DND-41 (cell line): ENCODE measurements around the gene PRSS21.

Experiments used
- ATAC-seq: fragments of 200-7000 bp; cut with Tn5 transposase; 3 replicates; pipeline ENCODE4 v1.9.1; 2021; ENCODE audit warnings: low read depth; ENCODE audit not compliant: insufficient read depth
- DNase-seq: peaks from one replicate; pipeline ENCODE4 v3.0.0-alpha.2; 2020
- H2AFZ ChIP-seq: 2 replicates; pipeline ENCODE4 v1.6.0; 2012; ENCODE audit warnings: low read depth, low read length
- H3K27ac ChIP-seq: 2 replicates; pipeline ENCODE4 v1.5.1; 2012; ENCODE audit warnings: low read length, inconsistent platforms
- H3K27me3 ChIP-seq: fragments of 200-600 bp; sonication (generic); 2 replicates; pipeline ENCODE4 v1.6.0; 2012; ENCODE audit warnings: low read length, mild to moderate bottlenecking, inconsistent platforms; ENCODE audit not compliant: insufficient read depth, poor library complexity
- H3K36me3 ChIP-seq: 2 replicates; pipeline ENCODE4 v1.5.1; 2012; ENCODE audit warnings: low read length, inconsistent platforms; ENCODE audit not compliant: insufficient read depth
- H3K4me1 ChIP-seq: 2 replicates; pipeline ENCODE4 v1.5.1; 2012; ENCODE audit warnings: mild to moderate bottlenecking, low read length; ENCODE audit not compliant: insufficient read depth
- H3K4me2 ChIP-seq: 2 replicates; pipeline ENCODE4 v1.6.0; 2012; ENCODE audit warnings: mild to moderate bottlenecking, moderate library complexity, low read length, inconsistent platforms; ENCODE audit not compliant: insufficient read depth
- H3K4me3 ChIP-seq, 2 experiments: fragments of 200-600 bp in 1 of 2; shearing (Covaris generic) in 1 of 2; 2 replicates each; pipeline ENCODE4 v1.5.1; 2012 to 2016; ENCODE audit warnings: inconsistent platforms in 2 of 2, low read length in 2 of 2, mild to moderate bottlenecking in 2 of 2, low read depth in 1 of 2, moderate library complexity in 1 of 2
- H3K79me2 ChIP-seq: 2 replicates; pipeline ENCODE4 v1.6.0; 2012; ENCODE audit warnings: low read length, inconsistent platforms; ENCODE audit not compliant: insufficient read depth
- H3K9ac ChIP-seq: 2 replicates; pipeline ENCODE4 v1.6.0; 2012; ENCODE audit warnings: low read depth, mild to moderate bottlenecking, inconsistent platforms, low read length, moderate library complexity
- H3K9me3 ChIP-seq: 2 replicates; pipeline ENCODE4 v1.5.1; 2012; ENCODE audit warnings: low read length, moderate library complexity, mild to moderate bottlenecking, inconsistent platforms; ENCODE audit not compliant: insufficient read depth, severe bottlenecking
- H4K20me1 ChIP-seq: 2 replicates; pipeline ENCODE4 v1.6.0; 2012; ENCODE audit warnings: low read length; ENCODE audit not compliant: insufficient read depth
- CTCF ChIP-seq: IDR thresholded peaks from 2 replicates; pipeline ENCODE4 v1.5.1; 2012; ENCODE audit warnings: borderline replicate concordance, low read length, moderate library complexity, mild to moderate bottlenecking; ENCODE audit not compliant: poor library complexity, severe bottlenecking; ENCODE audit errors: extremely low read depth
- EZH2 ChIP-seq: IDR thresholded peaks from 3 replicates; pipeline ENCODE4 v1.6.1; 2012; ENCODE audit warnings: borderline replicate concordance, low read depth, mild to moderate bottlenecking, moderate library complexity, low read length, inconsistent platforms; ENCODE audit not compliant: severe bottlenecking

PRSS21 gene

GRCh38 chr16:2857451-2858244 lies 40.6 kb downstream of the PRSS21 start, which contains the start of gene PRSS22:
TSS of gene PRSS22 (minus strand) at chr16:2858170. CDS start at chr16:2858104, 66 bp downstream.
- Histone ChIP-seq H3K4me1 (no peaks in the 10 kb centered on the region), H3K27me3 (peaks cover 13% of the 10 kb centered on the region), H2AFZ (no peak within 1 kb of the TSS), H4K20me1 (no peaks in the 10 kb centered on the region), H3K79me2 (no peaks in the 10 kb centered on the region), H3K9ac (no peak within 1 kb of the TSS), H3K36me3 (no peaks in the 10 kb centered on the region), H3K4me3 (no peak within 1 kb of the TSS), H3K27ac (no peak within 1 kb of the TSS), H3K9me3 (peaks cover 6% of the 10 kb centered on the region), H3K4me2 (no peak within 1 kb of the TSS)
- TF ChIP-seq EZH2 (no peak), CTCF (no peak)
- no peak for DNase-seq
- no peak for ATAC-seq

GRCh38 chr16:2858245-2859025 lies 41.4 kb downstream of the PRSS21 start:
- DNase-seq (no peak), ATAC-seq (no peak)
- no peak overlapping the region for H3K9ac ChIP-seq
- no peak overlapping the region for H3K27ac ChIP-seq
- no peaks in the 10 kb centered on the region for H3K36me3 ChIP-seq
- no peaks in the 10 kb centered on the region for H3K4me1 ChIP-seq
- no peaks in the 10 kb centered on the region for H3K79me2 ChIP-seq
- H2AFZ ChIP-seq: no peak overlapping the region
- peaks cover 6% of the 10 kb centered on the region for H3K9me3 ChIP-seq
- no peak overlapping the region for H3K4me2 ChIP-seq
- no peaks in the 10 kb centered on the region for H4K20me1 ChIP-seq
- H3K4me3 ChIP-seq: no peak overlapping the region
- peaks cover 13% of the 10 kb centered on the region for H3K27me3 ChIP-seq
- TF ChIP-seq CTCF (no peak), EZH2 (no peak)

GRCh38 chr16:2859686-2860265 lies 42.7 kb downstream of the PRSS21 start:
- peaks cover under 1% of the 10 kb centered on the region for H3K9me3 ChIP-seq
- H3K27ac ChIP-seq: no peak overlapping the region
- H3K27me3 ChIP-seq: peaks cover 16% of the 10 kb centered on the region
- no peak overlapping the region for H2AFZ ChIP-seq
- no peaks in the 10 kb centered on the region for H4K20me1 ChIP-seq
- no peaks in the 10 kb centered on the region for H3K36me3 ChIP-seq
- no peak overlapping the region for H3K4me2 ChIP-seq
- no peak overlapping the region for H3K9ac ChIP-seq
- no peaks in the 10 kb centered on the region for H3K79me2 ChIP-seq
- no peak overlapping the region for H3K4me3 ChIP-seq
- no peak for ATAC-seq
- no peak for DNase-seq
- no peak for TF ChIP-seq CTCF
- H3K4me1 ChIP-seq: no peaks in the 10 kb centered on the region
